K562 (cell line): ENCODE measurements around the gene PNCK. TPM values are rescaled to one million over a fixed set of nuclear protein-coding genes. Genes with fewer than 3 reads are reported as not detected.

Experiments used
- ARID1B ChIP-seq: fragments of 450-650 bp; IDR thresholded peaks from 2 replicates; pipeline ENCODE4 v1.6.1; 2016; ENCODE audit warnings: antibody characterized with exemption, mild to moderate bottlenecking, inconsistent platforms
- CTCF ChIP-seq, 3 experiments: IDR thresholded peaks in 2 of 3; conservative IDR thresholded peaks in 1 of 3; 2 replicates each; pipeline ENCODE4 v1.5.1; 2011 to 2012; ENCODE audit warnings: low read length in 3 of 3, mild to moderate bottlenecking in 3 of 3, control low read depth in 2 of 3, improper control_type of control experiment in 1 of 3, inconsistent platforms in 1 of 3, low read depth in 1 of 3, mixed read lengths in 1 of 3, moderate library complexity in 1 of 3; ENCODE audit not compliant: insufficient read depth in 2 of 3
- HMGN3 ChIP-seq: IDR thresholded peaks from 2 replicates; pipeline ENCODE4 v1.6.1; 2011; ENCODE audit warnings: borderline replicate concordance, low read depth, mild to moderate bottlenecking, mixed read lengths, low read length; ENCODE audit not compliant: insufficient read length; ENCODE audit errors: extremely low read depth
- MYNN ChIP-seq, 2 experiments: sonication (generic); formaldehyde crosslinking in 1 of 2; IDR thresholded peaks; 2 replicates each; pipeline versions ENCODE4 v1.5.0 to v1.6.1; 2016 to 2020; ENCODE audit warnings: antibody characterized with exemption in 1 of 2, missing genetic modification reagents in 1 of 2
- POLR2AphosphoS5 ChIP-seq: IDR thresholded peaks from 2 replicates; pipeline ENCODE4 v1.6.1; 2011; ENCODE audit warnings: mild to moderate bottlenecking, low read depth, low read length, moderate library complexity; ENCODE audit not compliant: control insufficient read depth, insufficient read depth
- PRMT5 ChIP-seq: sonication (generic); formaldehyde crosslinking; IDR thresholded peaks from 2 replicates; pipeline ENCODE4 v1.5.0; 2020; ENCODE audit warnings: missing genetic modification reagents
- ZNF592 ChIP-seq: fragments of 450-650 bp; IDR thresholded peaks from 2 replicates; pipeline ENCODE4 v1.6.1; 2017; ENCODE audit warnings: antibody characterized with exemption, mild to moderate bottlenecking
- polyA plus RNA-seq, 8 experiments: library from polyadenylated mRNA; depleted of rRNA in 4 of 8; stranded (reverse) in 5 of 8; unstranded in 3 of 8; fragments of >200 nt; fragmentation: Nextera tagmentation in 2 of 8; fragmentation: Illumina TruSeq in 1 of 8; extraction: Ambion mirVana in 2 of 8; extraction: Trizol in 1 of 8; gene quantifications; 2 replicates each; pipeline versions ENCODE4 v1.2.1 to v1.2.3, GENCODE V29; 2011 to 2014; ENCODE audit warnings: inconsistent platforms in 1 of 8, missing spikeins in 1 of 8
- total RNA-seq, 7 experiments: library from RNA; depleted of rRNA in 6 of 7; stranded (reverse); fragments of >200 nt in 6 of 7; fragmentation: Illumina TruSeq in 2 of 7; extraction: Trizol in 2 of 7; gene quantifications; 2 replicates each; pipeline versions ENCODE4 v1.2.1 to v1.2.3, GENCODE V29; 2011 to 2021; ENCODE audit warnings: low replicate concordance in 1 of 7
- TF ChIP-seq, protein P1 (sequence below): fragments of 450-650 bp; IDR thresholded peaks from 2 replicates; pipeline ENCODE4 v1.6.1; 2016; ENCODE audit warnings: low read depth

PNCK gene
- total and polyA plus RNA-seq, 9 of the 15 experiments (the other 6 are each of a cell fraction or from before 2014, with no cell fraction given), result 0.13 to 7.5 (median 1.2) TPM; not detected in 1

DNA sequence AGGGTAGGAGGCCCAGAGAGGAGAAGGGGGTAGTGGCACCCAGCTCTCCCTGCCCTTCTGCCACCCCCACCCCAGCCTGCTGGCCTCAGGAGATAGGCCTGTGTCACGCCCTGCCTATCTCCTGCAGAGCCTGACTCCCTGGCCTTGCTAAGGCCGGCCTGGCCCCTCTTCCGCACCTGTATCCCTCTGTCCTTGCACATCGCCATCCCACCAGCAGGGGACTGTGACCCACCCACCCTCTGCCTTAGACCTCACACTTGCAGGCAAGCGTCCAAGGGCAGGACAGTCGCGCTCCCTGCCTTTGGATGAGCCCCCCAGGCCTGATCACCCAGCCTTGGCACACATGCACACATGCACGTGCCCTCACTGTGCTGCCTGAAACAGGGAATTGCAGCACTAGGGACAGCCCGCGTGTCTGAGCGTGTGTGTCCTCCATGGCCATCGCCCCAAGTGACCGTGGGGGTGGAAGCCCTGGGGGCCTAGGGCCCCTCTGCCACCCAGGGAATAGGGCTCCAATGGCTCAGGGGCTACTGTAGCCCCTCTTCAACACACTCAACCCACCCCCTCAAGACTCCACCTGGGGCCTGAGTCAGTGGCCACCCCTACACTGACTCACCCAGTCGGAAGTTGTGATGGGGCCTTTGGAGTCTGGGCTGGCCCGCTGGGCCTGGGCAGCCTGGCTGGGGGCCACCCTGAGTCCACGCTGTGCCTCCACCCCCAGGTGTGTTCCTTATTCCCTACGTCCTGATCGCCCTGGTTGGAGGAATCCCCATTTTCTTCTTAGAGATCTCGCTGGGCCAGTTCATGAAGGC is 16.2 kb upstream of the PNCK start (continued):
- no peak for TF ChIP-seq ZNF592
- TF ChIP-seq CTCF (IDR thresholded peaks at IDR 0.05 in 2 of 3, conservative IDR thresholded peaks at IDR 0.05 in 1 of 3; ENCODE audit: insufficient read depth in 2 of 3, low read depth in 1 of 3, low read length in 3 of 3), result peak; percentile 34 to 52 (median 35); a peak in 5 of 6 replicates
- peak; percentile 62 for TF ChIP-seq ARID1B
- no peak for TF ChIP-seq PRMT5 (CRISPR knock-in tag)
- peak; percentile 10 for TF ChIP-seq MYNN (IDR thresholded peaks at IDR 0.05)
- TF ChIP-seq MYNN (CRISPR knock-in tag; IDR thresholded peaks at IDR 0.05), result no peak
- peak; percentile 15; the same call in 1 of the 2 replicates for TF ChIP-seq POLR2AphosphoS5
- TF ChIP-seq, protein P1, sequence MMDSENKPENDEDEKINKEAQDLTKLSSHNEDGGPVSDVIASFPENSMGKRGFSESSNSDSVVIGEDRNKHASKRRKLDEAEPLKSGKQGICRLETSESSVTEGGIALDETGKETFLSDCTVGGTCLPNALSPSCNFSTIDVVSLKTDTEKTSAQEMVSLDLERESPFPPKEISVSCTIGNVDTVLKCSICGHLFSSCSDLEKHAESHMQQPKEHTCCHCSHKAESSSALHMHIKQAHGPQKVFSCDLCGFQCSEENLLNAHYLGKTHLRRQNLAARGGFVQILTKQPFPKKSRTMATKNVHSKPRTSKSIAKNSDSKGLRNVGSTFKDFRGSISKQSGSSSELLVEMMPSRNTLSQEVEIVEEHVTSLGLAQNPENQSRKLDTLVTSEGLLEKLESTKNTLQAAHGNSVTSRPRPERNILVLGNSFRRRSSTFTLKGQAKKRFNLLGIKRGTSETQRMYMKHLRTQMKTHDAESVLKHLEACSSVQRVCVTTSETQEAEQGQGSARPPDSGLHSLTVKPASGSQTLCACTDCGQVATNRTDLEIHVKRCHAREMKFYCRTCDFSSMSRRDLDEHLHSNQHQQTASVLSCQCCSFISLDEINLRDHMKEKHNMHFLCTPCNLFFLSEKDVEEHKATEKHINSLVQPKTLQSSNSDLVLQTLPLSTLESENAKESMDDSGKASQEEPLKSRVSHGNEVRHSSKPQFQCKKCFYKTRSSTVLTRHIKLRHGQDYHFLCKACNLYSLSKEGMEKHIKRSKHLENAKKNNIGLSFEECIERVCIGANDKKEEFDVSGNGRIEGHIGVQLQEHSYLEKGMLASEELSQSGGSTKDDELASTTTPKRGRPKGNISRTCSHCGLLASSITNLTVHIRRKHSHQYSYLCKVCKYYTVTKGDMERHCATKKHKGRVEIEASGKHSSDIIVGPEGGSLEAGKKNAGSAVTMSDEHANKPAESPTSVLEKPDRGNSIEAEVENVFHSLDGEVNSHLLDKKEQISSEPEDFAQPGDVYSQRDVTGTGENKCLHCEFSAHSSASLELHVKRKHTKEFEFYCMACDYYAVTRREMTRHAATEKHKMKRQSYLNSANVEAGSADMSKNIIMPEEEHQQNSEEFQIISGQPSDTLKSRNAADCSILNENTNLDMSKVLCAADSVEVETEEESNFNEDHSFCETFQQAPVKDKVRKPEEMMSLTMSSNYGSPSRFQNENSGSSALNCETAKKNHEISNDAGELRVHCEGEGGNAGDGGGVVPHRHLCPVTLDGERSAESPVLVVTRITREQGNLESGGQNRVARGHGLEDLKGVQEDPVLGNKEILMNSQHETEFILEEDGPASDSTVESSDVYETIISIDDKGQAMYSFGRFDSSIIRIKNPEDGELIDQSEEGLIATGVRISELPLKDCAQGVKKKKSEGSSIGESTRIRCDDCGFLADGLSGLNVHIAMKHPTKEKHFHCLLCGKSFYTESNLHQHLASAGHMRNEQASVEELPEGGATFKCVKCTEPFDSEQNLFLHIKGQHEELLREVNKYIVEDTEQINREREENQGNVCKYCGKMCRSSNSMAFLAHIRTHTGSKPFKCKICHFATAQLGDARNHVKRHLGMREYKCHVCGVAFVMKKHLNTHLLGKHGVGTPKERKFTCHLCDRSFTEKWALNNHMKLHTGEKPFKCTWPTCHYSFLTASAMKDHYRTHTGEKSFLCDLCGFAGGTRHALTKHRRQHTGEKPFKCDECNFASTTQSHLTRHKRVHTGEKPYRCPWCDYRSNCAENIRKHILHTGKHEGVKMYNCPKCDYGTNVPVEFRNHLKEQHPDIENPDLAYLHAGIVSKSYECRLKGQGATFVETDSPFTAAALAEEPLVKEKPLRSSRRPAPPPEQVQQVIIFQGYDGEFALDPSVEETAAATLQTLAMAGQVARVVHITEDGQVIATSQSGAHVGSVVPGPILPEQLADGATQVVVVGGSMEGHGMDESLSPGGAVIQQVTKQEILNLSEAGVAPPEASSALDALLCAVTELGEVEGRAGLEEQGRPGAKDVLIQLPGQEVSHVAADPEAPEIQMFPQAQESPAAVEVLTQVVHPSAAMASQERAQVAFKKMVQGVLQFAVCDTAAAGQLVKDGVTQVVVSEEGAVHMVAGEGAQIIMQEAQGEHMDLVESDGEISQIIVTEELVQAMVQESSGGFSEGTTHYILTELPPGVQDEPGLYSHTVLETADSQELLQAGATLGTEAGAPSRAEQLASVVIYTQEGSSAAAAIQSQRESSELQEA, result no peak
- TF ChIP-seq HMGN3, result peak; percentile 46
